ENCODE results near the gene NPBWR2.
A peak's percentile ranks its signal among the peaks of the same experiment; 100 is the strongest.

Gene NPBWR2

GRCh38 chr20:64079273-64080012, 27.9 kb downstream of the NPBWR2 start, which contains the start of gene RGS19:
RGS19 (minus strand) TSS chr20:64079518; CDS start chr20:64076886, 2,632 bp downstream.
- Mint-ChIP-seq H3K4me1 (peaks cover 53% of the 10 kb centered on the region), H3K27ac (peak within 1 kb of the TSS; percentile 92), H3K9me3 (no peaks in the 10 kb centered on the region), H3K36me3 (peaks cover 20% of the 10 kb centered on the region), H3K4me3 (peak within 1 kb of the TSS; percentile 91)
- DNase-seq (ENCODE audit: low spot score in 2 of 2): peak; percentile 58 to 83
- ATAC-seq: peak; percentile 55

DNA sequence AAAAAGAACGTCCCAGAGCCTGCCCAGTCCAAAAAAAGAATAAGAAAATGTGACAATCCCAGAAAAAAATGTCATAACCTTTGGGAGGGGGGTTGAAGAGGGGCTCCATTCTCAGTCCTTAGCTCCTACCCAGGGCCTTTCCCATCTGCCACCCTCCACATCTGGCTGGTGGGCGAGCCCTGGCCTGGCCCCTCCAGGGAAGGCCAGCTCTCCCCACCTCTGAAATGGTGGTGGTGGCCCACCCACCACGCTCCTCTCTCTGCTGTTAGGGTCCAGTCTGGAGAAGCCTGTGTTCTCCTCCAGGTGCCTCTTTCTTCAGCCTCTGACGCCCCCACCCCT, 28.5 kb downstream of the NPBWR2 start:
- no peaks in the 10 kb centered on the region for H3K9me3 Mint-ChIP-seq
- DNase-seq (ENCODE audit: low spot score in 2 of 2): no peak
- H3K4me1 Mint-ChIP-seq: peaks cover 48% of the 10 kb centered on the region
- no peak for ATAC-seq
- peak overlapping the region; percentile 92 for H3K27ac Mint-ChIP-seq
- H3K36me3 Mint-ChIP-seq: peaks cover 25% of the 10 kb centered on the region
- H3K4me3 Mint-ChIP-seq: peak overlapping the region; percentile 91

DNA sequence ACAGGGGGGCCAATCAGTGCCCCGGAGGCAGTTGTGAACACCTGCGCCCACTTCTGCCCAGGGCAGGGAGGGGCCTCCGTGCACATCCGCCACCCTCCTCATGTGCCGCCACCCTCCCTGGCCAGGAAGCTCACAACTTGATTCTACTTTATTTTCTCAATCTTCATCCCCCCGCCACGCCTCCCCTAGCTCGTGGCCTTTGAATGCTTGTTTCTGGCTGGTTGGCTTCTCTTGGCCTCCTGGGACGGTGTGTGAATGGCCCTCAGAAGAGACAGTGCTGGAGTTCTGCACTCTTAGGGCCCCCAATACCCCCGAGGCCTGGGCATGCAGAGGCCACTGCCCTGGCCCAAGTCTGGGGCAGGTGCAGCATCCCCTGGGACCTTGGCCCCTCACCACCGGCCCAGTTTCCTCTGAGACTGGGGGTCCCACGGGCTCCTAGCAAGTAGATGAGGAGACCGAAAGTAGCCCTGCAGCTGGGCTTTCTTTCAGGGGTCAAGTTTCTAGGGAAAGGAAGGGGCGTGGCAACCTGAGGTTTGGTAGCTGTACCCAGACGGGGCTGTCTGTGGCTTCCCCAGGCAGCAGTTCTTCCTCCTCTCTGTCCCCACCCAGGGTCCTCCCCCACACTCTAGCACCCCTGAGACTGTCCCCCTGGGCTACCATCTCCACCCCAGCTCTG, 29.4 kb downstream of the NPBWR2 start:
- peak overlapping the region; percentile 92 for H3K27ac Mint-ChIP-seq
- peak; percentile 53 for ATAC-seq
- peaks cover 45% of the 10 kb centered on the region for H3K4me1 Mint-ChIP-seq
- H3K36me3 Mint-ChIP-seq: peaks cover 34% of the 10 kb centered on the region
- peak overlapping the region; percentile 91 for H3K4me3 Mint-ChIP-seq
- no peaks in the 10 kb centered on the region for H3K9me3 Mint-ChIP-seq
- peak in 1 of 2 donors; percentile 74 for DNase-seq (ENCODE audit: low spot score in 2 of 2)

GRCh38 chr20:64077541-64077875, 29.9 kb downstream of the NPBWR2 start:
- ATAC-seq (no peak), DNase-seq (ENCODE audit: low spot score in 2 of 2) (no peak)
- peaks cover 40% of the 10 kb centered on the region for H3K4me1 Mint-ChIP-seq
- H3K27ac Mint-ChIP-seq: peak overlapping the region; percentile 92
- peak overlapping the region; percentile 91 for H3K4me3 Mint-ChIP-seq
- H3K36me3 Mint-ChIP-seq: peaks cover 39% of the 10 kb centered on the region
- no peaks in the 10 kb centered on the region for H3K9me3 Mint-ChIP-seq

GRCh38 chr20:64077094-64077493, 30.3 kb downstream of the NPBWR2 start:
- Mint-ChIP-seq H3K4me1 (peaks cover 40% of the 10 kb centered on the region), H3K9me3 (no peaks in the 10 kb centered on the region), H3K4me3 (peak overlapping the region; percentile 91), H3K27ac (peak overlapping the region; percentile 92), H3K36me3 (peaks cover 43% of the 10 kb centered on the region)
- ATAC-seq (no peak), DNase-seq (ENCODE audit: low spot score in 2 of 2) (no peak)

- ATAC-seq (no peak), DNase-seq (ENCODE audit: low spot score in 2 of 2) (no peak)
- H3K9me3 Mint-ChIP-seq: no peaks in the 10 kb centered on the region
- peaks cover 39% of the 10 kb centered on the region for H3K4me1 Mint-ChIP-seq
- H3K36me3 Mint-ChIP-seq: peaks cover 50% of the 10 kb centered on the region
- peak overlapping the region; percentile 91 for H3K4me3 Mint-ChIP-seq
- H3K27ac Mint-ChIP-seq: peak overlapping the region; percentile 92
These were observed 31.0 kb downstream of the NPBWR2 start for GRCh38 chr20:64076061-64076997.

DNA sequence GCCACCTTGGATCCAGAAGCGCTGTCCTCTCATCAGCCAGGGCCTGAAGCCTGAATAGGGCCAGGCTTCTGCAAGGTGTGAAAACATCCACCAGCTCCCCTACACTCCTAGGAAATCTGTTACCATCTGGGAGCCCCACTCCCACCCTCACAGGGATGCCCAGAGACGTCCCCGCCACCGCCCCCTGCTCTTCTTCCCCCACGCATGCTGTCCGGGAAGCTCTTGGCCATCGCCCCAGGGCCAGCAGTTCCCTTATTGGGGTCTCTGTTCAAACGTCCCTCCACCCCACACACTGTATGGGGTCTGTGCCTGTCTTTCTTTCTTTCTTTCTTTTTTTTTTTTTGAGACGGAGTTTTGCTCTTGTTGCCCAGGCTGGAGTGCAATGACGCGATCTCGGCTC, 31.8 kb downstream of the NPBWR2 start:
- H3K4me3 Mint-ChIP-seq: peak overlapping the region; percentile 91
- H3K4me1 Mint-ChIP-seq: peaks cover 36% of the 10 kb centered on the region
- ATAC-seq: no peak
- no peaks in the 10 kb centered on the region for H3K9me3 Mint-ChIP-seq
- no peak for DNase-seq (ENCODE audit: low spot score in 2 of 2)
- peak overlapping the region; percentile 37 for H3K27ac Mint-ChIP-seq
- peaks cover 54% of the 10 kb centered on the region for H3K36me3 Mint-ChIP-seq

GRCh38 chr20:64074963-64075362, 32.4 kb downstream of the NPBWR2 start:
- H3K4me1 Mint-ChIP-seq: peaks cover 35% of the 10 kb centered on the region
- no peak overlapping the region for H3K4me3 Mint-ChIP-seq
- peaks cover 57% of the 10 kb centered on the region for H3K36me3 Mint-ChIP-seq
- no peaks in the 10 kb centered on the region for H3K9me3 Mint-ChIP-seq
- H3K27ac Mint-ChIP-seq: no peak overlapping the region
- no peak for DNase-seq (ENCODE audit: low spot score in 2 of 2)
- ATAC-seq: no peak

- Mint-ChIP-seq H3K27ac (no peak overlapping the region), H3K9me3 (no peaks in the 10 kb centered on the region), H3K4me3 (no peak overlapping the region), H3K36me3 (peaks cover 57% of the 10 kb centered on the region), H3K4me1 (peaks cover 35% of the 10 kb centered on the region)
- ATAC-seq (no peak), DNase-seq (ENCODE audit: low spot score in 2 of 2) (no peak)
These were observed 33.1 kb downstream of the NPBWR2 start for GRCh38 chr20:64074184-64074789.

GRCh38 chr20:64073476-64074183, 33.7 kb downstream of the NPBWR2 start:
- Mint-ChIP-seq H3K27ac (no peak overlapping the region), H3K4me1 (peaks cover 29% of the 10 kb centered on the region), H3K36me3 (peaks cover 57% of the 10 kb centered on the region), H3K9me3 (no peaks in the 10 kb centered on the region), H3K4me3 (no peak overlapping the region)
- no peak for ATAC-seq
- DNase-seq (ENCODE audit: low spot score in 2 of 2): no peak

DNA sequence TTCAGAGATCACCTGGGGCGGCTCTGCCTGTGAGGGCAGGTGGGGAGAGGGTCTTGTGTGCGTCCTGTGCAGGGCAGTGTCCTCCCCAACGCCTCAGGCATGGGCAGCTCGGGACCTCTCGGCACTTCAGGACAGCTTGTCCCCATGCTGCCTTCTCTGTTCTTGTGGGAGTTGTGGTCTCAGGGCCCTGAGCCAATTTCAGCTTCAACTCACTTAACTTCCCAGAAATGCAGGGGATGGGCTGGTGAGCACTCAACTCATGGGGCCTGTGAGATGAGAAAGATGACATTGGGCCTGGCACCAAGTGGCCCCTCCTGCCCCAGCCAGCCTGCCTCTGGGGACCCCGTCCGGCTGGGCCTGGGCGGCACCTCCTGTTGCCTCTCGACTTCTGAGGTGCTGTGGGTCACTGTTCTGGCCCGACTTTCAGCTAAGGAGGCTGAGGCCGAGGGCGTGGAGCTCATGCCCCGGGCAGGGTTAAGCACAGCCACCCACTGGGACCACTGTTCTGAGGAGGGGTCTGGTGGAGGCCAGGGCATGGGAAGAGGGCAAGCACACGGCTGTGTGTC, 34.8 kb downstream of the NPBWR2 start:
- no peaks in the 10 kb centered on the region for H3K9me3 Mint-ChIP-seq
- H3K4me1 Mint-ChIP-seq: peaks cover 29% of the 10 kb centered on the region

DNA sequence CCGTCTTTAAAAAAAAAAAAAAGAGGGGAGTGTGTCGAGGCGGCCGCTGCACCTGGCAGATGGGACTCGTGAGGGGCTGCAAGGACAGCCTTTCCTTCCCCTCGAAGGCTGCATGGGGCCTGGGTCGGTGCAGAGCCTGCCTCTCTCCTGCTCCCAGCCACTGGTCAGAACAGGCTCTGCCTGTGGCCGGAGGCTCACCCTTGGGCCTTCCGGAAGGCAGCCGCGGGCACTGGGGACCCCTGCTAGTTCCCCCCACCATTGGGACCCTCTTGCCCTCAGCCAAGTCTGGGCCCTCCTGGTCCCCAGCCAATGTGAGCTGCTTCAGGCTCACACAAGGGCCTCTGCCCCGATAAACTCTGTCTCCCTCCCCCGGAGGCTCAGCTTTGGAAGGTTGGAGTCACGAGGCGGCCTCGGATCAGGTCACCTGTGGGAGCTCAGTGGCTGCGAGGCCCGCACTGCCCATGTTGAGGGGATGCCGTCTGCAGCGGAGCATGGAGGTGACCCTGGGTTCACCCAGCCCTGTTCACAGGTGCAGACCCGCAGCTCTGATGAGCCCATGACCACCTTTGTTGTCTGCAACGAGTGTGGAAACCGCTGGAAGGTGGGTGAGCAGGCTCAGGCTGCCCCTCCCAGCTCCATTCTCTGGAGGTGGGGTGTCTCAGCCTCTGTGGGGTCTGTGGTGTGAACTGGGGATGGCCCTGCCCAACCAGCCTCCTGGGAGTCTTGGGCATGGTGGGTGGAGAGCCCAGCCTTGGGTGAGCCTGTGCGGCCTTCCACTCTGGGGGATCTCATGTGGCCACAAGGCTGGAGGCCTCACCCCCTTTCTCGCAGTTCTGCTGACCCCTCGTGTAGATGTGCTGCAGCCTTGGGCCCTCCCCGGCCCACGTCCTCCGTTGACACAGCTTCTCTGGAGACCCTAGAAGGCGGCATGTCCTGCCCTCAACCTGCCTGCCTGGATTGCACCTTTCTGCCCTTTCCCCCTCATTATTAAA, 35.7 kb downstream of the NPBWR2 start:
- ATAC-seq (no peak), DNase-seq (ENCODE audit: low spot score in 2 of 2) (no peak)
- H3K9me3 Mint-ChIP-seq: no peaks in the 10 kb centered on the region
- peak overlapping the region; percentile 68 for H3K27ac Mint-ChIP-seq
- H3K36me3 Mint-ChIP-seq: peaks cover 72% of the 10 kb centered on the region
- H3K4me1 Mint-ChIP-seq: peaks cover 30% of the 10 kb centered on the region
- no peak overlapping the region for H3K4me3 Mint-ChIP-seq

More for the DNA sequence above, 34.8 kb downstream of the NPBWR2 start:
- peak overlapping the region; percentile 68 for H3K27ac Mint-ChIP-seq
- DNase-seq (ENCODE audit: low spot score in 2 of 2): no peak
- peaks cover 62% of the 10 kb centered on the region for H3K36me3 Mint-ChIP-seq
- no peak for ATAC-seq
- no peak overlapping the region for H3K4me3 Mint-ChIP-seq

DNA sequence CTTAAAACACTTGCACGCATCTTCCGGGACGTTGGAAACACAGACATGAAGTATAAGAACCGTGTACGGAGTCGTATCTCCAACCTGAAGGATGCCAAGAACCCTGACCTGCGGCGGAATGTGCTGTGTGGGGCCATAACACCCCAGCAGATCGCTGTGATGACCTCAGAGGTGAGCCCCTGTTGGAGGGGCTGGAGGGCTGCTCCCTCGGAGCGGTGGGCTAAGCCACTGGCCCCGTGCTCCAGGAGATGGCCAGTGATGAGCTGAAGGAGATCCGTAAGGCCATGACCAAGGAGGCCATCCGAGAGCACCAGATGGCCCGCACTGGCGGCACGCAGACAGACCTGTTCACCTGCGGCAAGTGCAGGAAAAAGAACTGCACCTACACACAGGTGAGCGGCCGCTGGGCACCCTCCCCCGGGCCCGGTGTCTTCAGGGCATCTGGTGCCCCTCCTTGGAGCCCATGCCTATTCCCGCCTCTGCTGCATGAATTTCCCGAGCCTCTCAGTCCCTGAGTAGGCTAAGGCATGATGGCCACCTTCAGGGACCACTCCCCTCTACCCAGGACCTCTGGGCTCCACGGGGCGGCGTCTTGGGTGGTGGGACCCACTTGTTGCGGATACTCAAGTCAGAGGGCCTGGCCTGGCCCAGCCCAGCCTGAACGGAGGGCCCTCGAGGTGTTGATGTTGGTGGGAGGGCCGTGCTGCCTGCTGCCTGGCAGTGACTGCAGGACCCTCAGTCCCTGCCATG, 36.9 kb downstream of the NPBWR2 start:
- H3K4me1 Mint-ChIP-seq: peaks cover 42% of the 10 kb centered on the region

More for the DNA sequence above, 36.9 kb downstream of the NPBWR2 start:
- no peak for DNase-seq (ENCODE audit: low spot score in 2 of 2)
- Mint-ChIP-seq H3K27ac (peak overlapping the region; percentile 68), H3K4me3 (no peak overlapping the region), H3K9me3 (no peaks in the 10 kb centered on the region), H3K36me3 (peaks cover 77% of the 10 kb centered on the region)
- no peak for ATAC-seq

Measured in stimulated activated effector memory CD8-positive, alpha-beta T cell treated with anti-CD3 and anti-CD28 coated beads, Interleukin-12 subunit alpha, Interleukin-12 subunit beta, amount 100 ng/mL, for 72 hours (primary cell).